Measurements from ENCODE around the gene GRIN2A.

GRCh38 chr16:9970244-9970643, 212.0 kb downstream of the GRIN2A start:
- TF ChIP-seq CTCF (IDR thresholded peaks at IDR 0.05): no peak
- TF ChIP-seq POLR2A (IDR thresholded peaks at IDR 0.05): no peak

Data from body of pancreas (tissue), 4 donors.